A673 (cell line): ENCODE measurements around the gene ACSL3.

Source experiments
- EZH2 ChIP-seq: fragments of 200-600 bp; sonication (generic); IDR thresholded peaks from 2 replicates; pipeline ENCODE4 v1.6.1; 2017; ENCODE audit warnings: borderline replicate concordance, low read depth, mild to moderate bottlenecking, mixed read lengths, antibody characterized with exemption, low read length; ENCODE audit not compliant: poor library complexity, severe bottlenecking
- TF ChIP-seq, protein P1 (sequence below): fragments of 300-800, 200-600 bp; sonication (generic); conservative IDR thresholded peaks from 2 replicates; pipeline ENCODE4 v1.5.1; 2017; ENCODE audit warnings: low read depth, mild to moderate bottlenecking, antibody characterized with exemption, low read length, moderate library complexity, mixed read lengths

DNA sequence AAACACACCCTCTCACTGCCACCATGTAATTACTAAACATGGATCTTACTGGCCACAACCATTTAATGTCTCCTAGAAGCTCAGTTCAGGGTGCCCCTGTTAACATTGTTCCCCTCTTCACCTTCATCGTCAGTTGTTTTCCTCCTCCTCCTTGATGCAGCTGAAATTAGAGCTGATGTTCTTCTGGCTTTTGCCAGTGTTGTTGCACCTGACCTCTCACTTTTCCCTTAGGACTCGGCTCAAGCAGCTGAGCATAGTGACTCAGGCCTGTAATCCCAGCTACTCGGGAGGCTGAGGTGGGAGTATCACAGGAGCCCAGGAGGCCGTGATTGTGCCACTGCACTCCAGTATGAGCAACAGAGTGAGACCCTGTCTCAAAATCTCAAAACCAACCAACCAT, 70.8 kb downstream of the ACSL3 start:
- no peak for TF ChIP-seq EZH2
- TF ChIP-seq, protein P1, sequence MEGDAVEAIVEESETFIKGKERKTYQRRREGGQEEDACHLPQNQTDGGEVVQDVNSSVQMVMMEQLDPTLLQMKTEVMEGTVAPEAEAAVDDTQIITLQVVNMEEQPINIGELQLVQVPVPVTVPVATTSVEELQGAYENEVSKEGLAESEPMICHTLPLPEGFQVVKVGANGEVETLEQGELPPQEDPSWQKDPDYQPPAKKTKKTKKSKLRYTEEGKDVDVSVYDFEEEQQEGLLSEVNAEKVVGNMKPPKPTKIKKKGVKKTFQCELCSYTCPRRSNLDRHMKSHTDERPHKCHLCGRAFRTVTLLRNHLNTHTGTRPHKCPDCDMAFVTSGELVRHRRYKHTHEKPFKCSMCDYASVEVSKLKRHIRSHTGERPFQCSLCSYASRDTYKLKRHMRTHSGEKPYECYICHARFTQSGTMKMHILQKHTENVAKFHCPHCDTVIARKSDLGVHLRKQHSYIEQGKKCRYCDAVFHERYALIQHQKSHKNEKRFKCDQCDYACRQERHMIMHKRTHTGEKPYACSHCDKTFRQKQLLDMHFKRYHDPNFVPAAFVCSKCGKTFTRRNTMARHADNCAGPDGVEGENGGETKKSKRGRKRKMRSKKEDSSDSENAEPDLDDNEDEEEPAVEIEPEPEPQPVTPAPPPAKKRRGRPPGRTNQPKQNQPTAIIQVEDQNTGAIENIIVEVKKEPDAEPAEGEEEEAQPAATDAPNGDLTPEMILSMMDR = no peak
